ENCODE results near the gene PRDM11. TPM values are rescaled to one million over a fixed set of nuclear protein-coding genes. Genes with fewer than 3 reads are reported as not detected.

Gene PRDM11
- total and polyA plus RNA-seq, 2 of the 4 experiments (the other 2 are of a cell fraction): 2.2 to 2.7 TPM

- Histone ChIP-seq H4K8ac (ENCODE audit: low read depth in 2 of 2, low read length in 2 of 2) (no peak overlapping the region), H2BK15ac (ENCODE audit: low read depth, low read length) (no peak overlapping the region; the same call in 2 of the 3 replicates), H2AK9ac (replicated peaks; ENCODE audit: low read depth, low read length, poor library complexity) (peak overlapping the region; percentile 19), H3K14ac (replicated peaks; ENCODE audit: low read depth, low read length) (no peak overlapping the region), H4K5ac (ENCODE audit: low read depth, low read length) (no peak overlapping the region; the same call in 1 of the 2 replicates), H2BK5ac (ENCODE audit: low read depth, low read length, poor library complexity, severe bottlenecking) (no peak overlapping the region), H3K9ac (ENCODE audit: low read depth, low read length) (no peak overlapping the region), H3K4ac (ENCODE audit: low read depth, low read length) (no peak overlapping the region), H3K4me2 (ENCODE audit: low read depth, low read length) (no peak overlapping the region; the same call in 1 of the 2 replicates), H4K91ac (ENCODE audit: insufficient read depth, low read depth, low read length) (no peak overlapping the region), H3K36me3 (ENCODE audit: control insufficient read depth, insufficient read depth, low read length) (no peaks in the 10 kb centered on the region), H3K4me1 (ENCODE audit: control insufficient read depth, insufficient read depth, low read length) (peaks cover 10% of the 10 kb centered on the region), H3K9me3 (ENCODE audit: control insufficient read depth, insufficient read depth, low read length) (no peaks in the 10 kb centered on the region), H3K23ac (ENCODE audit: low read depth, low read length) (no peak overlapping the region), H2AFZ (replicated peaks; ENCODE audit: low read length, poor library complexity) (no peak overlapping the region), H3K79me1 (ENCODE audit: low read depth in 1 of 2, low read length in 2 of 2) (no peaks in the 10 kb centered on the region; a peak in 1 of 4 replicates), H3K27me3 (ENCODE audit: control insufficient read depth, insufficient read depth, low read length) (no peaks in the 10 kb centered on the region), H3K56ac (ENCODE audit: extremely low read depth, insufficient read depth, low read length) (no peak overlapping the region), H3K27ac (ENCODE audit: insufficient read depth, low read length) (no peak overlapping the region), H2BK120ac (ENCODE audit: low read depth, low read length) (no peak overlapping the region), H2BK20ac (ENCODE audit: low read depth, low read length) (no peak overlapping the region), H3K4me3 (ENCODE audit: insufficient read depth, low read depth, low read length) (no peak overlapping the region), H3K18ac (ENCODE audit: low read depth, low read length) (no peak overlapping the region), H3K9me1 (ENCODE audit: insufficient read depth, low read length) (no peaks in the 10 kb centered on the region; the same call in 1 of the 2 replicates), H4K20me1 (ENCODE audit: insufficient read depth, low read length) (peaks cover 16% of the 10 kb centered on the region), H2AK5ac (ENCODE audit: low read depth, low read length) (no peak overlapping the region)
- dilution Hi-C loops (cut with HindIII; ENCODE audit: low sequenced_read_pairs, unreplicated experiment) (no loop called here), in situ Hi-C loops (cut with MboI; ENCODE audit: low sequenced_read_pairs) (no loop called here), intact Hi-C loops (cut with micrococcal nuclease) (no loop called here)
- DNase-seq (no peak), ATAC-seq (ENCODE audit: low read depth) (peak; percentile 70)
- BruUV-seq (replicated peaks): no TSS peak
- ChIA-PET CTCF (no interaction called here), POLR2A (ENCODE audit: unreplicated experiment) (no interaction called here)
- TF ChIP-seq MAZ (IDR thresholded peaks at IDR 0.05; ENCODE audit: borderline replicate concordance, low read depth, low read length): 0 out of 2 replicates have a peak, but pooled peaks have one; percentile 23
- TF ChIP-seq CEBPB (IDR thresholded peaks at IDR 0.05; ENCODE audit: low read depth, low read length): no peak
- 71% methylated on average over 2 of the region's 8 CpGs; no CpG with 5 or more reads in 1 of the 2 experiments for WGBS, 2 experiments (ENCODE audit: extremely low coverage in 2 of 2, insufficient read length in 1 of 2)
Measured at GRCh38 chr11:45158210-45158731, 11.8 kb downstream of the PRDM11 start.
